ENCODE results near the gene SLC11A1. TPM values are rescaled to one million over a fixed set of nuclear protein-coding genes. Genes with fewer than 3 reads are reported as not detected.
A peak's percentile ranks its signal among the peaks of the same experiment; 100 is the strongest.

Gene SLC11A1
- total RNA-seq, 1 donor, result 0.43 TPM

GRCh38 chr2:218342837-218343236, 39.2 kb upstream of the SLC11A1 start:
- TF ChIP-seq, protein P1, sequence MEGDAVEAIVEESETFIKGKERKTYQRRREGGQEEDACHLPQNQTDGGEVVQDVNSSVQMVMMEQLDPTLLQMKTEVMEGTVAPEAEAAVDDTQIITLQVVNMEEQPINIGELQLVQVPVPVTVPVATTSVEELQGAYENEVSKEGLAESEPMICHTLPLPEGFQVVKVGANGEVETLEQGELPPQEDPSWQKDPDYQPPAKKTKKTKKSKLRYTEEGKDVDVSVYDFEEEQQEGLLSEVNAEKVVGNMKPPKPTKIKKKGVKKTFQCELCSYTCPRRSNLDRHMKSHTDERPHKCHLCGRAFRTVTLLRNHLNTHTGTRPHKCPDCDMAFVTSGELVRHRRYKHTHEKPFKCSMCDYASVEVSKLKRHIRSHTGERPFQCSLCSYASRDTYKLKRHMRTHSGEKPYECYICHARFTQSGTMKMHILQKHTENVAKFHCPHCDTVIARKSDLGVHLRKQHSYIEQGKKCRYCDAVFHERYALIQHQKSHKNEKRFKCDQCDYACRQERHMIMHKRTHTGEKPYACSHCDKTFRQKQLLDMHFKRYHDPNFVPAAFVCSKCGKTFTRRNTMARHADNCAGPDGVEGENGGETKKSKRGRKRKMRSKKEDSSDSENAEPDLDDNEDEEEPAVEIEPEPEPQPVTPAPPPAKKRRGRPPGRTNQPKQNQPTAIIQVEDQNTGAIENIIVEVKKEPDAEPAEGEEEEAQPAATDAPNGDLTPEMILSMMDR (IDR thresholded peaks at IDR 0.05; ENCODE audit: insufficient read depth, low read depth, low read length), result no peak
- H3K4me3 ChIP-seq (ENCODE audit: low read depth, low read length), result no peak overlapping the region
- DNase-seq (ENCODE audit: low read depth), result no peak

DNA sequence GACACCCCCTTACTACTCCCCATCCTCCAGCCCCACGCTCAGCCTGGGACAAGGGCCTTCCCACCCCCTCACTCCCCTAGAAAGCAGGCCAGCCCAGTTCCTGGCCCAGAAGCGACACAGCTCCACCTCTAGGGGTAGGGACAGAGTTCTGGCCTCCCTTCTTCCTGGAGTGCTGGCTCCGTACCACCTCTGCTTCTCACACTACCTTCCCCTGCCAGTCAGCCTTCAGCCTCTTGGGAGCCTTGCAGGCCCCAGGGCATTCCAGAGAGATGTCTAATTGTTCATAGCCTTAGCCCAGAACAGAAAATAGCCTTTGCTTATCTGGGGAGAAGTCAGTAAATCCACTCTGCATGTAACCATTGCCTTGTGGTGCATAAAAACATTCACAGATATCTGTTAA, 38.5 kb upstream of the SLC11A1 start:
- DNase-seq (ENCODE audit: low read depth), result peak; percentile 29
- H3K4me3 ChIP-seq (ENCODE audit: low read depth, low read length), result no peak overlapping the region
- TF ChIP-seq, protein P1 (IDR thresholded peaks at IDR 0.05; ENCODE audit: insufficient read depth, low read depth, low read length), result no peak

DNA sequence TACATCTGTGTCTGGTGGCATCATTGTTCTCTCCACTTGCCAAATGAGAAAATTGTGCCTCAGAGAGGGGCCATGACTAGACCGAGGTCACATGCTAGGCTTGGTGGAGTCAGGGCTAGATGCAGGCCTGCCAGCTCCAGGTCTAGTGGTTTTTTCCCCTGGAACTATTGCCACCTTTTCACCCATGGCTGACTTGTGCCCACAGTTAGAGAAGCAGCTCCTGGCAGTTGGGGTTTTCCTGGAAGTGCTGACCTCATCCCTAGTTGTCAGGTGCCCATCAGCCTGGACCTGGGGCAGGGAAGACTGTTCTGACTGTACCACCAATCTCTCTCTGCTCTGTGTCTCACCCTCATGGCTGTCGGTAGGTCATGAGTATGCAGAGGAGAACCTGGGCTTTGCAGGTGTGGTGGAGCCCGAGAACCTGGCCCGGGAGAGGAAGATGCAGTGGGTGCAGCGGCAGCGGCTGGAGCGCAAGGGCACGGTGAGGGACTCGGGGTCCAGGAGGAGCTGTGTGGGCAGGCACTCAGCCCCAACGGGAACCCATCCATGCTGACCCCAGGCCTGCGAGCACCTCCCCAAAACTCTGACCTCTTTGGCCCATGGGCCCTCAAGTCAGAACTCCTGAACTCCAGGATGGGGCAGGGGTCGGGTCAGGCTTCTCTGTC, 37.9 kb upstream of the SLC11A1 start:
- no peak overlapping the region for H3K4me3 ChIP-seq (ENCODE audit: low read depth, low read length)
- DNase-seq (ENCODE audit: low read depth), result no peak
- TF ChIP-seq, protein P1 (IDR thresholded peaks at IDR 0.05; ENCODE audit: insufficient read depth, low read depth, low read length), result no peak

- no peak for DNase-seq (ENCODE audit: low read depth)
- TF ChIP-seq, protein P1 (IDR thresholded peaks at IDR 0.05; ENCODE audit: insufficient read depth, low read depth, low read length), result no peak
These were observed 37.2 kb upstream of the SLC11A1 start for GRCh38 chr2:218344755-218345417.

GRCh38 chr2:218345491-218346236, 36.4 kb upstream of the SLC11A1 start:
- TF ChIP-seq, protein P1 (IDR thresholded peaks at IDR 0.05; ENCODE audit: insufficient read depth, low read depth, low read length), result no peak
- H3K4me3 ChIP-seq (ENCODE audit: low read depth, low read length), result no peak overlapping the region
- DNase-seq (ENCODE audit: low read depth), result no peak

More at GRCh38 chr2:218344755-218345417, 37.2 kb upstream of the SLC11A1 start:
- no peak overlapping the region for H3K4me3 ChIP-seq (ENCODE audit: low read depth, low read length)

DNA sequence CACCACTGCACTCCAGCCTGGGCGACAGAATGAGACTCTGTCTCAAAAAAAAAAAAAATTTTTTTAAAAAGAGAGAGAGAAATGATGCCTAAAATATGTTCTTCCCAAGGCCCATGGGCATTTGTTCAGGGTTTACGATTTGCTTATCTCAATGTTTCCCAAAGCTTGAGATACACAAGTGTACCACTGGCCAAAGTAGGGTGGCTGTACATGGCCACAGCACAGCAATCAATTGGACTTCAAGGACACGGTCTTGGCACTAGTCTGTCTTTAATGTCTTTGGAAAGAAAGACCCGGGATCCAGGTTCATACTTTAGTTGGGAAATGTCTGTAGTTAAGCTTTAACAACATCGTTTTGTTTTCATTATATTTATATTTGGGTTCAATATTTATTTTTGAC, 34.9 kb upstream of the SLC11A1 start:
- TF ChIP-seq, protein P1 (IDR thresholded peaks at IDR 0.05; ENCODE audit: insufficient read depth, low read depth, low read length), result no peak
- DNase-seq (ENCODE audit: low read depth), result no peak
- no peak overlapping the region for H3K4me3 ChIP-seq (ENCODE audit: low read depth, low read length)
